Liver (tissue), 3 donors: ENCODE data around the gene AFDN.

ENCODE experiments used
- FOXA1 ChIP-seq: IDR thresholded peaks from 2 replicates; pipeline ENCODE4 v1.6.1; 2016; ENCODE audit warnings: antibody characterized with exemption
- MAX ChIP-seq: IDR thresholded peaks from 2 replicates; pipeline ENCODE4 v1.6.1; 2016; ENCODE audit warnings: antibody characterized with exemption
- SP1 ChIP-seq: IDR thresholded peaks from 2 replicates; pipeline ENCODE4 v1.6.1; 2018; ENCODE audit warnings: antibody characterized with exemption, mild to moderate bottlenecking
- TAF1 ChIP-seq: conservative IDR thresholded peaks from 2 replicates; pipeline ENCODE4 v1.6.1; 2016; ENCODE audit warnings: antibody characterized with exemption, mild to moderate bottlenecking
- YY1 ChIP-seq: IDR thresholded peaks from 2 replicates; pipeline ENCODE4 v1.6.1; 2016; ENCODE audit warnings: antibody characterized with exemption, mild to moderate bottlenecking
- TF ChIP-seq, protein P1 (sequence below): IDR thresholded peaks from 2 replicates; pipeline ENCODE4 v1.6.1; 2016; ENCODE audit warnings: antibody characterized with exemption
- TF ChIP-seq, protein P2 (sequence below): fragments of 150-350 bp; IDR thresholded peaks from 2 replicates; pipeline ENCODE4 v1.5.1; 2017; ENCODE audit warnings: improper control_type of control experiment, low read depth, low read length; ENCODE audit not compliant: missing input control
- donor health status: healthy.
- donor health status: healthy.

DNA sequence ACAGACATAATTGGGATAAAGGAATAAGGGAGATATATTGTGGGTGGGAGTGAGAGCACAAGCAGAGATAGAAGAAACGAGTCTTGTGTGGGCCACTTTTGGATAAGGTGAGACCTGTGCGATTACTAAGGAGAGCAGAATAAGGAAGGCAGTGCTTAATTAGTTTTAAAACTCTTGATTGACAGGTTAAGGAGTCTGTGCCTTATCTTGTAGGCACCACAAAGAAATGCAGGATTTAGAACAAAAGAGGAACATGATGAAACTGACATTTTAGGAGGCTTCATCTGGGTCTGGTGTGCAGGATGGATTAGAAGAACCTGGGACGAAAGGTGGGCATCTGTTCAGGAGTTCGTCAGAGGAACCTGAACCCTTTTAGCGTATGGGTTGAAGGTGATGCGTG, 100.5 kb downstream of the AFDN start:
- TF ChIP-seq, protein P1, sequence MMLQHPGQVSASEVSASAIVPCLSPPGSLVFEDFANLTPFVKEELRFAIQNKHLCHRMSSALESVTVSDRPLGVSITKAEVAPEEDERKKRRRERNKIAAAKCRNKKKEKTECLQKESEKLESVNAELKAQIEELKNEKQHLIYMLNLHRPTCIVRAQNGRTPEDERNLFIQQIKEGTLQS = no peak
- TF ChIP-seq, protein P2, sequence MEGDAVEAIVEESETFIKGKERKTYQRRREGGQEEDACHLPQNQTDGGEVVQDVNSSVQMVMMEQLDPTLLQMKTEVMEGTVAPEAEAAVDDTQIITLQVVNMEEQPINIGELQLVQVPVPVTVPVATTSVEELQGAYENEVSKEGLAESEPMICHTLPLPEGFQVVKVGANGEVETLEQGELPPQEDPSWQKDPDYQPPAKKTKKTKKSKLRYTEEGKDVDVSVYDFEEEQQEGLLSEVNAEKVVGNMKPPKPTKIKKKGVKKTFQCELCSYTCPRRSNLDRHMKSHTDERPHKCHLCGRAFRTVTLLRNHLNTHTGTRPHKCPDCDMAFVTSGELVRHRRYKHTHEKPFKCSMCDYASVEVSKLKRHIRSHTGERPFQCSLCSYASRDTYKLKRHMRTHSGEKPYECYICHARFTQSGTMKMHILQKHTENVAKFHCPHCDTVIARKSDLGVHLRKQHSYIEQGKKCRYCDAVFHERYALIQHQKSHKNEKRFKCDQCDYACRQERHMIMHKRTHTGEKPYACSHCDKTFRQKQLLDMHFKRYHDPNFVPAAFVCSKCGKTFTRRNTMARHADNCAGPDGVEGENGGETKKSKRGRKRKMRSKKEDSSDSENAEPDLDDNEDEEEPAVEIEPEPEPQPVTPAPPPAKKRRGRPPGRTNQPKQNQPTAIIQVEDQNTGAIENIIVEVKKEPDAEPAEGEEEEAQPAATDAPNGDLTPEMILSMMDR = no peak
- no peak for TF ChIP-seq TAF1
- no peak for TF ChIP-seq FOXA1
- TF ChIP-seq MAX = no peak
- no peak for TF ChIP-seq YY1
- TF ChIP-seq SP1 = no peak
